Neural cell (in vitro differentiated cells): ENCODE measurements around the gene PSMB10.

Experiments used
- EZH2 ChIP-seq: fragments of 200-600, 300-800 bp; shearing (Covaris generic), sonication (generic); IDR thresholded peaks from 2 replicates; pipeline ENCODE4 v1.6.1; 2014; ENCODE audit warnings: antibody characterized with exemption, low read length, borderline replicate concordance, mild to moderate bottlenecking; ENCODE audit not compliant: insufficient read depth, poor library complexity, severe bottlenecking
- TF ChIP-seq, protein P1 (sequence below): fragments of 450-650 bp; IDR thresholded peaks from 2 replicates; pipeline ENCODE4 v1.5.1; 2014; ENCODE audit warnings: antibody characterized with exemption, mild to moderate bottlenecking, moderate library complexity; ENCODE audit not compliant: poor library complexity, severe bottlenecking

DNA sequence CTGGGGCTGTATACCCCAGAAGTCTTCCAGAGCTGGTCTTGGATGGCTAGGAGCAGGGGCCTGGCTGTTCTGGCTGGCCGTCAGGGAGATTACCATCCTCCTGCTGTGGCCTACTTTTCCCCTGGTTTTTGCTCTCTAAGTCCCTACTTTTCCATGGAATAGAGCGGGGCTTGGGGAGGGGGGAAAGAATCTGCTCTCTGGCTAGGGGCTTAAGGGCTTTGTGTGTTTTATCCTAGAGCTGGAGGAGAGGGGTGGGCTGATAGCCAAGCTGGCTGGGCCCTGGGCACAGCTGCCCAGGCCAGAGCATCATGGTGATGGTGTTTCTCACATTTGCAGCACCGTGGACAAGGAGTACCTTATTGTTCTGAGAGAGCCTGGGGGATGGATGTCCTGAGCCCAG, 48.3 kb downstream of the PSMB10 start:
- no peak for TF ChIP-seq EZH2
- TF ChIP-seq, protein P1, sequence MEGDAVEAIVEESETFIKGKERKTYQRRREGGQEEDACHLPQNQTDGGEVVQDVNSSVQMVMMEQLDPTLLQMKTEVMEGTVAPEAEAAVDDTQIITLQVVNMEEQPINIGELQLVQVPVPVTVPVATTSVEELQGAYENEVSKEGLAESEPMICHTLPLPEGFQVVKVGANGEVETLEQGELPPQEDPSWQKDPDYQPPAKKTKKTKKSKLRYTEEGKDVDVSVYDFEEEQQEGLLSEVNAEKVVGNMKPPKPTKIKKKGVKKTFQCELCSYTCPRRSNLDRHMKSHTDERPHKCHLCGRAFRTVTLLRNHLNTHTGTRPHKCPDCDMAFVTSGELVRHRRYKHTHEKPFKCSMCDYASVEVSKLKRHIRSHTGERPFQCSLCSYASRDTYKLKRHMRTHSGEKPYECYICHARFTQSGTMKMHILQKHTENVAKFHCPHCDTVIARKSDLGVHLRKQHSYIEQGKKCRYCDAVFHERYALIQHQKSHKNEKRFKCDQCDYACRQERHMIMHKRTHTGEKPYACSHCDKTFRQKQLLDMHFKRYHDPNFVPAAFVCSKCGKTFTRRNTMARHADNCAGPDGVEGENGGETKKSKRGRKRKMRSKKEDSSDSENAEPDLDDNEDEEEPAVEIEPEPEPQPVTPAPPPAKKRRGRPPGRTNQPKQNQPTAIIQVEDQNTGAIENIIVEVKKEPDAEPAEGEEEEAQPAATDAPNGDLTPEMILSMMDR: no peak
